GM12878 (cell line): Measurements from ENCODE around the gene GLT8D1. TPM values are rescaled to one million over a fixed set of nuclear protein-coding genes. Genes with fewer than 3 reads are reported as not detected.

ENCODE experiments used
- ATAC-seq: fragments of 200-7000 bp; cut with Tn5 transposase; 3 replicates; pipeline ENCODE4 v1.9.1; 2020; ENCODE audit warnings: mild to moderate bottlenecking, moderate library complexity
- BruUV-seq: library from RNA; stranded (reverse); fragments of 400-500 nt; replicated peaks from 2 replicates; lab custom pipeline; 2021; lab: Mats Ljungman, UMichigan
- CTCF ChIA-PET: fragments of 300-600 bp; sonication (Branson Sonifier 250); formaldehyde crosslinking; extraction: SDS; loops from one replicate; lab custom pipeline; 2021; ENCODE audit warnings: inconsistent platforms; lab: Yijun Ruan, JAX
- POLR2A ChIA-PET: fragments of 350-600 bp; formaldehyde crosslinking; extraction: SDS; loops from one replicate; lab custom pipeline; 2021; ENCODE audit warnings: inconsistent platforms; lab: Charles Lee
- RAD21 ChIA-PET: fragments of 300-600 bp; sonication (Branson Sonifier 250); formaldehyde crosslinking; loops from one replicate; lab custom pipeline; 2023; ENCODE audit warnings: antibody characterized with exemption; ENCODE audit not compliant: unreplicated experiment; lab: Charles Lee
- SMC1A ChIA-PET: fragments of 300-600 bp; sonication (Branson Sonifier 250); formaldehyde crosslinking; loops from one replicate; lab custom pipeline; 2023; ENCODE audit not compliant: unreplicated experiment, uncharacterized antibody; lab: Charles Lee
- DNase-seq: peaks from one replicate; pipeline ENCODE4 v3.0.0-alpha.2; 2011; ENCODE audit warnings: low read depth, low spot score
- FAIRE-seq: peaks from 3 replicates; lab custom pipeline; 2011; peaks lifted over from hg19 to GRCh38; lab: Jason Lieb, UNC
- H2AFZ ChIP-seq: 2 replicates; pipeline ENCODE4 v1.6.0; 2011; ENCODE audit warnings: low read depth, low read length, control low read depth; ENCODE audit not compliant: control insufficient read depth
- H3K27ac ChIP-seq: 2 replicates; pipeline ENCODE4 v1.5.1; 2011; ENCODE audit warnings: control low read depth; ENCODE audit not compliant: control insufficient read depth, insufficient read depth
- H3K27me3 ChIP-seq, 2 experiments: replicated peaks in 1 of 2; 2 replicates each; pipeline versions ENCODE4 v1.6.0 to v1.6.1; 2011; ENCODE audit warnings: low read length in 1 of 2; ENCODE audit not compliant: control insufficient read depth in 2 of 2, insufficient read depth in 2 of 2
- H3K36me3 ChIP-seq, 2 experiments: 2 replicates each; pipeline ENCODE4 v1.5.1; 2011; ENCODE audit warnings: low read length in 1 of 2; ENCODE audit not compliant: control insufficient read depth in 2 of 2, insufficient read depth in 2 of 2
- H3K4me1 ChIP-seq: 2 replicates; pipeline ENCODE4 v1.6.1; 2011; ENCODE audit warnings: mild to moderate bottlenecking, low read length, moderate library complexity, mixed read lengths; ENCODE audit not compliant: control insufficient read depth, insufficient read depth
- H3K4me2 ChIP-seq: 2 replicates; pipeline ENCODE4 v1.6.0; 2011; ENCODE audit warnings: control low read depth; ENCODE audit not compliant: control insufficient read depth, insufficient read depth
- H3K4me3 ChIP-seq: fragments of 200-600 bp; sonication (generic); 2 replicates; pipeline ENCODE4 v1.5.1; 2016
- H3K79me2 ChIP-seq: 2 replicates; pipeline ENCODE4 v1.6.0; 2011; ENCODE audit warnings: low read length; ENCODE audit not compliant: control insufficient read depth, insufficient read depth
- H3K9ac ChIP-seq: 2 replicates; pipeline ENCODE4 v1.8.0; 2011; ENCODE audit warnings: low read length, control low read depth, mixed read lengths; ENCODE audit not compliant: control insufficient read depth, insufficient read depth
- H3K9me3 ChIP-seq: replicated peaks from 3 replicates; pipeline ENCODE4 v1.5.1; 2011; ENCODE audit warnings: mild to moderate bottlenecking, low read length; ENCODE audit not compliant: control insufficient read depth, insufficient read depth
- H4K20me1 ChIP-seq: 2 replicates; pipeline ENCODE4 v1.6.0; 2011; ENCODE audit not compliant: control insufficient read depth, insufficient read depth
- BACH1 ChIP-seq: fragments of 450-650 bp; IDR thresholded peaks from 2 replicates; pipeline ENCODE4 v1.6.1; 2017; ENCODE audit warnings: mild to moderate bottlenecking, borderline replicate concordance
- CBX5 ChIP-seq: sonication (generic); IDR thresholded peaks from 2 replicates; pipeline ENCODE4 v1.6.1; 2016; ENCODE audit warnings: low read depth, moderate library complexity, mild to moderate bottlenecking, inconsistent platforms
- CREM ChIP-seq: IDR thresholded peaks from 2 replicates; pipeline ENCODE4 v1.6.1; 2014; ENCODE audit warnings: antibody characterized with exemption, low read depth
- EZH2 ChIP-seq: IDR thresholded peaks from 2 replicates; pipeline ENCODE4 v1.6.1; 2012; ENCODE audit warnings: low read depth, mild to moderate bottlenecking, control low read depth, inconsistent platforms, low read length, borderline replicate concordance; ENCODE audit not compliant: control insufficient read depth
- IRF3 ChIP-seq: fragments of 450-650 bp; IDR thresholded peaks from 2 replicates; pipeline ENCODE4 v1.6.1; 2014; ENCODE audit warnings: mild to moderate bottlenecking
- NR2C2 ChIP-seq: IDR thresholded peaks from 2 replicates; pipeline ENCODE4 v1.6.1; 2011; ENCODE audit warnings: borderline replicate concordance, low read depth; ENCODE audit not compliant: control insufficient read depth, insufficient read length
- ZBTB4 ChIP-seq: fragments of 450-650 bp; formaldehyde crosslinking; IDR thresholded peaks from 2 replicates; pipeline ENCODE4 v1.4.0; 2022; ENCODE audit warnings: mild to moderate bottlenecking, moderate library complexity
- WGBS: methylation state at CpG from one replicate; pipeline ENCODE4 v1.1.6; 2016; ENCODE audit warnings: low lambda C conversion rate; ENCODE audit not compliant: insufficient replicate concordance, insufficient coverage; ENCODE audit errors: missing lambda C conversion rate; 5-methylcytosine and 5-hydroxymethylcytosine counted together
- in situ Hi-C: fragments of 300-500 bp; cut with MboI; formaldehyde crosslinking; loops from 9 replicates; pipeline ENCODE4 v1.14.3; 2018; ENCODE audit warnings: mixed read lengths
- intact Hi-C: fragments of 100-400 bp; cut with micrococcal nuclease; formaldehyde crosslinking; loops from one replicate; pipeline ENCODE4 v1.14.2; 2022; ENCODE audit not compliant: unreplicated experiment
- polyA plus RNA-seq, 11 experiments: library from polyadenylated mRNA; depleted of rRNA in 4 of 11; unstranded in 6 of 11; stranded (reverse) in 5 of 11; fragments of >200 nt; fragmentation: Nextera tagmentation in 4 of 11; fragmentation: Illumina TruSeq in 1 of 11; extraction: Ambion mirVana in 4 of 11; extraction: Trizol in 1 of 11; gene quantifications; 1 replicate in 1 of 11; 2 replicates in 10 of 11; pipeline versions ENCODE4 v1.2.1 to v1.2.3, GENCODE V29; 2011 to 2016; ENCODE audit warnings: inconsistent platforms in 2 of 11, missing spikeins in 2 of 11, low read depth in 1 of 11
- total RNA-seq, 4 experiments: library from RNA; depleted of rRNA in 3 of 4; stranded (reverse); fragments of >200 nt in 3 of 4; fragmentation: Illumina TruSeq in 1 of 4; extraction: Trizol in 1 of 4; gene quantifications; 2 replicates each; pipeline versions ENCODE4 v1.2.1 to v1.2.3, GENCODE V29; 2013 to 2021
- TF ChIP-seq, protein P1 (sequence below): IDR thresholded peaks from 2 replicates; pipeline ENCODE4 v1.6.1; 2011; ENCODE audit warnings: borderline replicate concordance, low read depth, mild to moderate bottlenecking, moderate library complexity, mixed read lengths, low read length; ENCODE audit not compliant: insufficient read depth; ENCODE audit errors: extremely low read length

Gene GLT8D1
- total and polyA plus RNA-seq, 10 of the 15 experiments (the other 5 are each of a cell fraction or from before 2014, with no cell fraction given), result 25.3 to 73.4 (median 48.4) TPM

DNA sequence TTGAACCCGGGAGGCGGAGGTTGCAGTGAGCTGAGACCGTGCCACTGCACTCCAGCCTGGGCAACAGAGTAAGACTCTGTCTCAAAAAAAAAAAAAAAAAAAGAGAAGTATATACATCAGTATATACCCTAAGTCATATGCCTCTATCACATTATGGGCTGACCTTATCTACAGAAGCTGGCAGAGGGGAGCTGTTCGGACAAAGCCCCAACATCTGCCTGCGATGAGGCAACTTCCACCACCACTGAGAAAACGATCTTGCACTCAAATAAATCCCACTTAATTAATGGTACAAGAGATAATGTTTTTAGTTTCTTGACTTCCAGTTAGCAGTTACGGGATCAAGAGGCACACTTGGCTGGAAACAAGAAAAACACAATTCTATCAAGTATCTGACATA lies 2.2 kb downstream of the GLT8D1 start:
- FAIRE-seq, result no peak

More for the DNA sequence above, 2.2 kb downstream of the GLT8D1 start:
- Histone ChIP-seq H4K20me1 (no peaks in the 10 kb centered on the region), H3K27ac (no peak overlapping the region; the same call in 1 of the 2 replicates), H3K79me2 (peaks cover 60% of the 10 kb centered on the region), H2AFZ (no peak overlapping the region), H3K4me2 (peak overlapping the region; percentile 92), H3K4me1 (peaks cover 10% of the 10 kb centered on the region), H3K9me3 (no peaks in the 10 kb centered on the region), H3K36me3 (0 out of 4 replicates have a peak, but pooled peaks cover 0 to 2% of the 10 kb centered on the region in 2 experiments), H3K27me3 (no peaks in the 10 kb centered on the region), H3K4me3 (peak overlapping the region; percentile 90; the same call in 1 of the 2 replicates), H3K9ac (no peak overlapping the region)
- intact Hi-C loops, result loop anchor here (10.0 kb wide), 1 partner anchor 341 kb away; the partner anchor contains the start of gene SFMBT1
- DNase-seq (no peak), ATAC-seq (no peak)
- CTCF ChIA-PET, result no interaction called here
- BruUV-seq, result no TSS peak
- RAD21 ChIA-PET, result interaction anchor here (0.7 kb wide), 1 partner anchor 80 kb away, joined by 3 read pairs; no protein-coding TSS in a partner anchor
- TF ChIP-seq, protein P1, sequence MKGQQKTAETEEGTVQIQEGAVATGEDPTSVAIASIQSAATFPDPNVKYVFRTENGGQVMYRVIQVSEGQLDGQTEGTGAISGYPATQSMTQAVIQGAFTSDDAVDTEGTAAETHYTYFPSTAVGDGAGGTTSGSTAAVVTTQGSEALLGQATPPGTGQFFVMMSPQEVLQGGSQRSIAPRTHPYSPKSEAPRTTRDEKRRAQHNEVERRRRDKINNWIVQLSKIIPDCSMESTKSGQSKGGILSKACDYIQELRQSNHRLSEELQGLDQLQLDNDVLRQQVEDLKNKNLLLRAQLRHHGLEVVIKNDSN, result no peak
- TF ChIP-seq CBX5, result no peak
- no peak for TF ChIP-seq BACH1
- no peak for TF ChIP-seq CREM
- TF ChIP-seq ZBTB4 (CRISPR knock-in tag), result no peak
- TF ChIP-seq IRF3, result no peak
- no peak for TF ChIP-seq NR2C2
- TF ChIP-seq EZH2, result no peak
- WGBS, result 91% methylated on average over 7 of the region's 7 CpGs
- in situ Hi-C loops, result no loop called here
- POLR2A ChIA-PET, result interaction anchor here (0.7 to 2.9 kb wide), 2 partner anchors 16 to 290 kb away, joined by 4 to 15 read pairs; partner anchors contain the start of gene GNL3
- SMC1A ChIA-PET, result no interaction called here
